NCI-H2081 treated with DMSO at 0.1 percent for 48 hours (cell line): ENCODE measurements around the gene EFHD1.

ENCODE experiments used
- DNase-seq: peaks from one replicate; lab custom pipeline; 2025; lab: John Stamatoyannopoulos, UW

Gene EFHD1

GRCh38 chr2:232633413-232634205 is at the start of gene EFHD1:
TSS of gene EFHD1 (plus strand) at chr2:232633604. CDS start at chr2:232633705, 101 bp downstream.
- no peak for DNase-seq

DNA sequence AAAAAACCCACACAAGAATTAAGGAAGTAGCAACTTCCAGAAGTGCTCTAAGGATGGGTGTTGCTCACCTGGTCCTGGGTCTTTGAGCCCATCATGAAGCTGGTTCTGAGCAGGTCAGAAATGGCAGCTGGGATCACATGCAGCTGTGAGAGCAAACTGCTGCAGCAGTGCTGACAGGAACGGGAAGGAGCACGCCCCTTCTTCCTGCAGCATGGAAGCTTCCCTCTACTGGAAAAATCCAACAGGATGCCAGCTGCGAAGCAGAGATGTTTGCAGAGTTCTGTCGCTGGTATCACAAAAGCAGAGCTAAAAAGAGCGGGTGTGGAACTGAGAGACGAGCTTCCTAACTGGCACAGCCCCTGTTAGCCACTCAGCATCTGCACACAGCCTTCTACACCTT is 49.2 kb upstream of the EFHD1 start:
- no peak for DNase-seq

DNA sequence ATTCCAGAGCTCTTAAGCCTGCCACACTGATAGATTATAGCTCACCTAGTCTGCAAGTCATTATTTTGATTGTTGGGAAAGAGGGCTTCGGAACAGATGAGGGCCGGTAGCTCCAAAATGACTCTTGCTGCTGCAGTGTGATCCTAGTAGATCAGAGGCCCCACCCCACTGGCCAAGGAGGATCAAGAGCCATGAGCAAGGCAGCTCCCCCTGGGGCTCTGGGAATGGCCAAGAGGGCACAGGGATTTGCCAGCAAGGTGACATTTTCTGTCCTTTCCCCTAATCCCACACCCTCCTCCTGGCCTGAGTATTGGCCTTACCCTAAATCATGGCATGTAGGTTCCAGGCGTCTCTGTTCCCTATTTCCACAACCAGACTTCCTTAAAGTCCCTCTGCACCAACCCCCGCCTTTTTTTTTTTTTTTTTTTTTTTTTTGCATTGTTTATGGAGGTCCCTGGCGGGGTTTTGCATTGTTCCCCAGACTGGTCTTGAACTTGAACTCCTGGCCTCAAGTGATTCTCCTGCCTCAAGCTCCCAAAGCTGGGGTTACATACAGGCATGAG is 46.4 kb upstream of the EFHD1 start:
- no peak for DNase-seq

- DNase-seq = no peak
These were observed 45.9 kb upstream of the EFHD1 start for GRCh38 chr2:232587512-232587911.

DNA sequence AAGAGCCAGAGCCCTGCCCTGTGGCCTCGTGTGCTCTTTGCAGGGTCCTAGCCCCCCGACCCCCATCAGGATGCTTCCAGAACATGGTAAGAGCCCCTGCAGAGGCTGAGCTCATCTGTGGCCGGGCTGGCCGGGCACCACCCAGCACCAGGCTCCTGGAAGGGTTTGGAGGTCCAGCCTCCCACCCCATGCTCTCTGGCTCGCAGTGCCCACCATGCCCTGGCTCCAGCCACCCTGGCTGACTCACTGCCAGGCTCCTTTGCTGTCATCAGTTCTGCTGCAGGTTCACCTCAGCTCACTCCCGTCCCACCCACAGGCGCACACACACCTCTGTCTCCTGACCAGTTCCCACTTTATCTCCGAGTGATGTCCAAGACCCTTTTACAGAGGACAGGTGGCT is 45.4 kb upstream of the EFHD1 start:
- no peak for DNase-seq

- peak; percentile 13 for DNase-seq
These were observed 44.5 kb upstream of the EFHD1 start for GRCh38 chr2:232588680-232589585.

DNA sequence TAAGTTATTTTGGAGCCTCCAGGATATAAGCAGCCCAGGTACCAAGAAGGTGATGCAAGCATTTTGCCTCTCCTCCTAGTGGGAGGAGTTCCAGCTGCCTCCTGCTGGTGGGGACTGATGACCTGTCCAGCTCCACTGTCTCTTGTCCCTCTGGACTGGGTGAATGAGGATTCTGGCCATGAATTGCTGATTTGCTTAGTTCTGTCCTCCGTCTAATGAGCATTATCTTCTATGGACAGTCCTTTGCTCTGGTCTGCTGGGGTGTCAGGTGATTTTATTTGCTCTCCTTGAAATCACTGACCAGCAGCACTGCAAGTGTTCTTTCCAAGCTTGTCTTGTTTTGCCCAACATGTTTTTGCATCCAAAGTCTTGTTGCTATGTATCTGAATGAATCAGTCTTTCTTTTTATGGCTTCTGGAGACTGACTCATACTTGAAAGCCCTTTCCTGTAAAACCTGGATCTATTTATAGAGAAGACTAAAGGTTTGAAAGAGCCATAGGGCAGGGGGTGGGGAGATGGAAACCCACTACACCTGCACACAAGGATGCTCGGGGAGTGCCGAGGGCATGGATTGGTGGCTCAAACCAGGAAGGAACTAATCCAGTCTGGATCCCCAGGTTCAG is 40.5 kb upstream of the EFHD1 start:
- no peak for DNase-seq

- DNase-seq = no peak
These were observed 39.4 kb upstream of the EFHD1 start for GRCh38 chr2:232593982-232594381.

GRCh38 chr2:232597362-232598079 is 35.9 kb upstream of the EFHD1 start:
- no peak for DNase-seq

- DNase-seq = no peak
These were observed 35.1 kb upstream of the EFHD1 start for GRCh38 chr2:232598293-232598692.

GRCh38 chr2:232600053-232600773 is 33.2 kb upstream of the EFHD1 start:
- DNase-seq = no peak

GRCh38 chr2:232603283-232603682 is 30.1 kb upstream of the EFHD1 start:
- no peak for DNase-seq

GRCh38 chr2:232604535-232604934 is 28.9 kb upstream of the EFHD1 start:
- DNase-seq = no peak

DNA sequence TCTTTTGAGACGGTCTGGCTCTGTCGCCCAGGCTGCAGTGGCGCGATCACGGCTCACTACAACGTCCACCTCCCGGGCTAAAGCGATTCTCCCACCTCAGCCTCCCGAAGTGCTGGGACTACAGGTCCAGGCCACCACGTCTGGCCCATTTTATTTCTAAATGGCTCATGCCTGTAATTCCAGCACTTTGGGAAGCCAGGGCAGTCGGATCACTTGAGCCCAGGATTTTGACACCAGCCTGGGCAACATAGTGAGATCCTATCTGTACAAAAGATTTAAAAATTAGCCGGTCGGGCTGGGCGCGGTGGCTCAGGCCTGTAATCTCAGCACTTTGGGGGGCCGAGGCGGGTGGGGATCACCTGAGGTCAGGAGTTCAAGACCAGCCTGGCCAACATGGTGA is 26.4 kb upstream of the EFHD1 start:
- DNase-seq = no peak

- DNase-seq = no peak
These were observed 23.8 kb upstream of the EFHD1 start for GRCh38 chr2:232609607-232610006.

DNA sequence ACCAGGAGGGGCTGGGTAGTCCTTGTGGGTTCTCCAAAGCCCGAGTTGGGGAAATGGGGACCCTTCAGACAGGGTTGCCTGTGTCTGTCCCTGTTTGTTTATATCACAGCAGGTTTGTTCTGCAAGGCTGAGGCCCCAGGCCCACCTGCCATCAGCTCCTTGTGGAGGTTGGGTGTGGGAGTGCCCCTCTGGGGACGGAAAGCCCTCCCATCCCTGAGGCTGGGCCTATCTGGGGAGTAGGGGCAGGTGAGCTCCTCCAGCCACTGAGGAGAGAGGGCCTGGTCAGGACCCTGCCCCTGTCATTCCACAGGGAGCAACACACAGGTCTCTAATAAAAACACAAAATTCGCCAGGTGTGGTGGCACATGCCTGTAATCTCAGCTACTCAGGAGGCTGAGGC is 23.3 kb upstream of the EFHD1 start:
- no peak for DNase-seq

- DNase-seq = no peak
These were observed 22.3 kb upstream of the EFHD1 start for GRCh38 chr2:232611061-232611460.

DNA sequence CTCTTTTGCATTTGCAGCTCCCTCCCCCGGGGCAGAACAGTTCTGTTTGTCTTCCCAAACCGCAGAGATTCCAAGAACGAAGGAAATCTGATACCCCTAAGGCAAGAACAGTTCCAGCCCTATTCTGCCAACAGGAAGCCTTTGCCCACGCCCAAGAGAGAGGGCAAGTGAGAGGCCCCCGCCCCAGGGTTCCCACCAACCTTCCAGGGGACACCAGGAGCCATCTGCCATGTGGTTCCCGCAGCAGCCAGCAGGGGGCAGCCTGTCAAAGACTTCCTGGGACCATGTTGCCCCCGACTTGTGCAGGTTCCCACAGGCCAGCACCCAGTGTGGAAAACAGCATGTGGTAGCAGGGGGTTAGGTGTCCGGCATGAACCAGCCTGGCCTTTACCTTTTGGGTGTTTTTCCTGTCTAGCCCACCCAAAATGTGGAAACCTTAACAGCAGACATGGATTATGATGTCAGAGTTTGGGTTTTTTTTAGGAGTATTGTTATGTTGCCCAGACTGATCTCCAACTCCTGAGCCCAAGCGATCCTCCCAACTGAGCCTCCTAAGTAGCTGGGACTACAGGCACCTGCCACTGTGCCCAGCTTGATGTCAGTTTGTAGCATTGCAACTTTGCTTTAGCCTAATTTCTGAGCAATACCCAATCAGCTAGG is 21.7 kb upstream of the EFHD1 start:
- no peak for DNase-seq

DNA sequence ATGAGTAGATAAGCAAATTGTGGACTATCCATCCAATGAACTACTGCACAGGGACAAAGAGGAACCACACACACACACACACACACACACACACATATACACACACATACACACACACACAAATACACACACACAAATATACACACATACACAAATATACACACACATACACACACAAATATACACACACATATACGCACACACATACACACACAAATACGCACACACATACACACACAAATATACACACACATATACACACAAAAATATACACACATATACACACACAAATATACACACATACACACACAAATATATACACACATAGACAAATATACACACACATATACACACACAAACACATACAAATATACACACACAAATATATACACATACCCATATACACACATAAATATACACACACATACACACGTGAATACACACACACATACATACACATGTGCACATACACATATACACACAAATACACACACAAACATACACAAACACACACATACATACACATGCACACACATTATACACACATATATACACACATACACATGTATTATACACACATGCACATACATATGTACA is 19.8 kb upstream of the EFHD1 start:
- no peak for DNase-seq

DNA sequence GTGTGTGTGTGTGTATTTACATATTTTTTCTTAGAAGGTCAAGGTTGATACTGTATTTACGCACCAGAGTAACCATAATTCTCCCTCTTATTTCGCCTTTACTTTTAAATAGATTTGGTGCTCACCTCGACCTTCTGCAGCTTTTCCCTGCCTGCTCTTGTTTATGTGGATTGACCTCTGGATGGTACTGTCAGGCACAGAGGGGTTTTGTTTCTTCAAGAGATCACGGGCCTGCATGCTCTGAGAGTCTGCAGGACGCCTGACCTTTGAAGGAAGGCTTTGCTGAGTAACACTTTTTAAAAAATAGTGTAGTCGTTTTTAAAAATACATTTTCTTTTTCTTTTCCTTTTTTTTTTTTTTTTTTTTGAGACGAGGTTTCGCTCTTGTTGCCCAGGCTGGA is 18.1 kb upstream of the EFHD1 start:
- DNase-seq = no peak
